K562 (cell line): ENCODE measurements around the gene ADI1. TPM values are rescaled to one million over a fixed set of nuclear protein-coding genes. Genes with fewer than 3 reads are reported as not detected.

ENCODE experiments used
- ARID1B ChIP-seq: fragments of 450-650 bp; IDR thresholded peaks from 2 replicates; pipeline ENCODE4 v1.6.1; 2016; ENCODE audit warnings: antibody characterized with exemption, mild to moderate bottlenecking, inconsistent platforms
- CBX5 ChIP-seq: IDR thresholded peaks from 2 replicates; pipeline ENCODE4 v1.6.1; 2014; ENCODE audit warnings: low read depth, borderline replicate concordance
- CHD2 ChIP-seq: IDR thresholded peaks from 2 replicates; pipeline ENCODE4 v1.6.1; 2011; ENCODE audit warnings: low read depth, low read length
- CREM ChIP-seq: IDR thresholded peaks from 2 replicates; pipeline ENCODE4 v1.6.1; 2014; ENCODE audit warnings: antibody characterized with exemption, low read depth
- E2F6 ChIP-seq, 2 experiments: IDR thresholded peaks; 2 replicates each; pipeline ENCODE4 v1.6.1; 2011; ENCODE audit warnings: borderline replicate concordance in 1 of 2, control low read depth in 1 of 2, low read depth in 1 of 2, low read length in 1 of 2, mild to moderate bottlenecking in 1 of 2, mixed read lengths in 1 of 2, moderate library complexity in 1 of 2; ENCODE audit not compliant: insufficient read depth in 1 of 2, insufficient read length in 1 of 2, poor library complexity in 1 of 2, severe bottlenecking in 1 of 2; ENCODE audit errors: extremely low read depth in 1 of 2
- MBD1 ChIP-seq: fragments of 250-450 bp; sonication (Bioruptor Pico); IDR thresholded peaks from 2 replicates; pipeline ENCODE4 v1.8.0; 2022; ENCODE audit warnings: inconsistent platforms
- MCM7 ChIP-seq, 2 experiments: fragments of 450-650 bp; IDR thresholded peaks; 2 replicates each; pipeline ENCODE4 v1.6.1; 2016 to 2018
- PHF8 ChIP-seq: fragments of 200-600 bp; sonication (generic); IDR thresholded peaks from 2 replicates; pipeline ENCODE4 v1.6.1; 2012; ENCODE audit warnings: mixed run types, mild to moderate bottlenecking, inconsistent platforms, low read length, moderate library complexity, borderline replicate concordance
- PKNOX1 ChIP-seq: fragments of 450-650 bp; IDR thresholded peaks from 2 replicates; pipeline ENCODE4 v1.6.1; 2016
- SMARCE1 ChIP-seq: fragments of 450-650 bp; IDR thresholded peaks from 2 replicates; pipeline ENCODE4 v1.7.1; 2016; ENCODE audit warnings: mild to moderate bottlenecking
- SREBF1 ChIP-seq: fragments of 150-350 bp; IDR thresholded peaks from 2 replicates; pipeline ENCODE4 v1.6.1; 2014; ENCODE audit warnings: antibody characterized with exemption, low read depth, low read length, borderline replicate concordance
- TGIF2 ChIP-seq: sonication (generic); formaldehyde crosslinking; IDR thresholded peaks from 2 replicates; pipeline ENCODE4 v1.8.1; 2022; ENCODE audit warnings: mild to moderate bottlenecking, missing genetic modification reagents, moderate library complexity
- TRIM24 ChIP-seq, 2 experiments: fragments of 450-650 bp; IDR thresholded peaks; 2 replicates each; pipeline ENCODE4 v1.6.1; 2016
- XRCC3 ChIP-seq: fragments of 450-650 bp; IDR thresholded peaks from 2 replicates; pipeline ENCODE4 v1.6.1; 2017; ENCODE audit warnings: mild to moderate bottlenecking, moderate library complexity
- ZBTB11 ChIP-seq, 3 experiments: fragments of 200-800 bp in 1 of 3; fragments of 250-450 bp in 1 of 3; fragments of 450-650 bp in 1 of 3; sonication (Bioruptor Pico) in 1 of 3; sonication (Bioruptor generic) in 1 of 3; formaldehyde crosslinking in 1 of 3; IDR thresholded peaks; 2 replicates each; pipeline versions ENCODE4 v1.6.1 to v1.8.0; 2016 to 2022; ENCODE audit warnings: mild to moderate bottlenecking in 2 of 3, missing genetic modification characterization in 2 of 3, missing compliant biosample characterization in 1 of 3, moderate library complexity in 1 of 3
- ZNF165 ChIP-seq: fragments of 250-450 bp; sonication (Bioruptor Pico); IDR thresholded peaks from 2 replicates; pipeline ENCODE4 v1.4.0; 2020; ENCODE audit warnings: borderline replicate concordance
- ZNF175 ChIP-seq: fragments of 200-800 bp; sonication (Bioruptor generic); IDR thresholded peaks from 2 replicates; pipeline ENCODE4 v1.6.1; 2016; ENCODE audit warnings: low read depth, mild to moderate bottlenecking, missing genetic modification characterization, missing compliant biosample characterization
- ZNF431 ChIP-seq: sonication (generic); formaldehyde crosslinking; IDR thresholded peaks from 2 replicates; pipeline ENCODE4 v1.8.0; 2022; ENCODE audit warnings: mild to moderate bottlenecking, missing genetic modification reagents
- ZNF766 ChIP-seq: fragments of 200-800 bp; sonication (Bioruptor generic); conservative IDR thresholded peaks from 2 replicates; pipeline ENCODE4 v1.6.1; 2016; ENCODE audit warnings: missing genetic modification characterization, missing compliant biosample characterization
- polyA plus RNA-seq, 8 experiments: library from polyadenylated mRNA; depleted of rRNA in 4 of 8; stranded (reverse) in 5 of 8; unstranded in 3 of 8; fragments of >200 nt; fragmentation: Nextera tagmentation in 2 of 8; fragmentation: Illumina TruSeq in 1 of 8; extraction: Ambion mirVana in 2 of 8; extraction: Trizol in 1 of 8; gene quantifications; 2 replicates each; pipeline versions ENCODE4 v1.2.1 to v1.2.3, GENCODE V29; 2011 to 2014; ENCODE audit warnings: inconsistent platforms in 1 of 8, missing spikeins in 1 of 8
- total RNA-seq, 7 experiments: library from RNA; depleted of rRNA in 6 of 7; stranded (reverse); fragments of >200 nt in 6 of 7; fragmentation: Illumina TruSeq in 2 of 7; extraction: Trizol in 2 of 7; gene quantifications; 2 replicates each; pipeline versions ENCODE4 v1.2.1 to v1.2.3, GENCODE V29; 2011 to 2021; ENCODE audit warnings: low replicate concordance in 1 of 7

Gene ADI1
- total and polyA plus RNA-seq, 9 of the 15 experiments (the other 6 are each of a cell fraction or from before 2014, with no cell fraction given): 6.1 to 51.0 (median 27.1) TPM

GRCh38 chr2:3535794-3536681 is 16.7 kb upstream of the ADI1 start (continued):
- peak in 1 of 2 experiments; percentile 32 for TF ChIP-seq E2F6 (IDR thresholded peaks at IDR 0.05; ENCODE audit: borderline replicate concordance in 1 of 2, extremely low read depth in 1 of 2, insufficient read depth in 1 of 2, insufficient read length in 1 of 2, low read depth in 1 of 2, low read length in 1 of 2, poor library complexity in 1 of 2, severe bottlenecking in 1 of 2)
- no peak for TF ChIP-seq MBD1 (CRISPR knock-in tag)
- 0 out of 2 replicates have a peak, but pooled peaks have one; percentile 38 for TF ChIP-seq ZNF175 (CRISPR knock-in tag)
- no peak for TF ChIP-seq ZNF165 (CRISPR knock-in tag)
- TF ChIP-seq PKNOX1: no peak
- TF ChIP-seq CBX5: 0 out of 2 replicates have a peak, but pooled peaks have one; percentile 40
- TF ChIP-seq MCM7 (IDR thresholded peaks at IDR 0.05): no peak
- no peak for TF ChIP-seq XRCC3
- TF ChIP-seq TGIF2 (CRISPR knock-in tag): no peak
- no peak for TF ChIP-seq SREBF1
- TF ChIP-seq ZNF431 (CRISPR knock-in tag): 0 out of 2 replicates have a peak, but pooled peaks have one; percentile 41
- peak; percentile 59; the same call in 1 of the 2 replicates for TF ChIP-seq PHF8
- no peak for TF ChIP-seq TRIM24 (IDR thresholded peaks at IDR 0.05)
- TF ChIP-seq ZBTB11 (CRISPR knock-in tag; IDR thresholded peaks at IDR 0.05): peak in 1 of 3 experiments; percentile 59; a peak in 1 of 6 replicates
- TF ChIP-seq CHD2: no peak
- 0 out of 2 replicates have a peak, but pooled peaks have one; percentile 21 for TF ChIP-seq ZNF766 (CRISPR knock-in tag)
- peak; percentile 84 for TF ChIP-seq CREM
- no peak for TF ChIP-seq SMARCE1
- peak; percentile 32; the same call in 1 of the 2 replicates for TF ChIP-seq ARID1B
